Endothelial cell (in vitro differentiated cells): ENCODE data around the gene WDR1. TPM values are rescaled to one million over a fixed set of nuclear protein-coding genes. Genes with fewer than 3 reads are reported as not detected.
A peak's percentile ranks its signal among the peaks of the same experiment; 100 is the strongest.

Experiments used
- DNase-seq: peaks from one replicate; pipeline ENCODE4 v3.0.0; 2021; ENCODE audit warnings: low spot score
- H3K27ac Mint-ChIP-seq: one replicate; pipeline ENCODE4 v1.8.0; 2021; ENCODE audit warnings: mixed read lengths, inconsistent platforms; ENCODE audit not compliant: unreplicated experiment
- H3K27me3 Mint-ChIP-seq: one replicate; pipeline ENCODE4 v1.8.0; 2021; ENCODE audit warnings: mild to moderate bottlenecking, moderate library complexity, mixed read lengths, inconsistent platforms; ENCODE audit not compliant: unreplicated experiment
- H3K36me3 Mint-ChIP-seq: one replicate; pipeline ENCODE4 v1.8.0; 2021; ENCODE audit warnings: mild to moderate bottlenecking, low read depth, mixed read lengths, inconsistent platforms; ENCODE audit not compliant: unreplicated experiment
- H3K4me1 Mint-ChIP-seq: one replicate; pipeline ENCODE4 v1.8.0; 2021; ENCODE audit warnings: mild to moderate bottlenecking, mixed read lengths, inconsistent platforms; ENCODE audit not compliant: unreplicated experiment
- H3K4me3 Mint-ChIP-seq: one replicate; pipeline ENCODE4 v1.8.0; 2021; ENCODE audit warnings: mild to moderate bottlenecking, mixed read lengths, inconsistent platforms; ENCODE audit not compliant: unreplicated experiment
- H3K9me3 Mint-ChIP-seq: one replicate; pipeline ENCODE4 v1.8.0; 2021; ENCODE audit warnings: mixed read lengths, inconsistent platforms; ENCODE audit not compliant: unreplicated experiment
- CTCF ChIP-seq: fragments of 200-600 bp; sonication (generic); IDR thresholded peaks from one replicate; pipeline ENCODE4 v1.5.0; 2021; ENCODE audit warnings: antibody characterized with exemption; ENCODE audit not compliant: unreplicated experiment
- total RNA-seq: library from RNA; stranded (reverse); fragmentation: NEBNext Ultra II Directional; extraction: Animal tissue kit (Norgen Biotek cat#: 25700); gene quantifications from one replicate; pipeline ENCODE4 v1.2.1, GENCODE V29; 2021; ENCODE audit not compliant: unreplicated experiment

The WDR1 gene
- total RNA-seq, 1 donor from 2014 or later, result 501 TPM

GRCh38 chr4:10161840-10162239 is 45.2 kb upstream of the WDR1 start:
- TF ChIP-seq CTCF, result no peak
- Mint-ChIP-seq H3K9me3 (no peaks in the 10 kb centered on the region), H3K4me3 (no peak overlapping the region), H3K27ac (no peak overlapping the region), H3K27me3 (no peaks in the 10 kb centered on the region), H3K4me1 (no peaks in the 10 kb centered on the region), H3K36me3 (no peaks in the 10 kb centered on the region)
- no peak for DNase-seq

GRCh38 chr4:10161146-10161545 is 44.5 kb upstream of the WDR1 start:
- H3K27ac Mint-ChIP-seq, result no peak overlapping the region
- H3K4me1 Mint-ChIP-seq, result no peaks in the 10 kb centered on the region
- H3K4me3 Mint-ChIP-seq, result no peak overlapping the region
- no peaks in the 10 kb centered on the region for H3K9me3 Mint-ChIP-seq
- H3K27me3 Mint-ChIP-seq, result no peaks in the 10 kb centered on the region
- TF ChIP-seq CTCF, result no peak
- no peak for DNase-seq
- no peaks in the 10 kb centered on the region for H3K36me3 Mint-ChIP-seq

- peak; percentile 22 for DNase-seq
- H3K4me1 Mint-ChIP-seq, result no peaks in the 10 kb centered on the region
- no peak overlapping the region for H3K4me3 Mint-ChIP-seq
- H3K9me3 Mint-ChIP-seq, result no peaks in the 10 kb centered on the region
- TF ChIP-seq CTCF, result no peak
- no peak overlapping the region for H3K27ac Mint-ChIP-seq
- no peaks in the 10 kb centered on the region for H3K36me3 Mint-ChIP-seq
- no peaks in the 10 kb centered on the region for H3K27me3 Mint-ChIP-seq
Observed at GRCh38 chr4:10160281-10160856, 43.8 kb upstream of the WDR1 start.

GRCh38 chr4:10159671-10160070 is 43.1 kb upstream of the WDR1 start:
- DNase-seq, result no peak
- Mint-ChIP-seq H3K27me3 (no peaks in the 10 kb centered on the region), H3K27ac (no peak overlapping the region), H3K9me3 (no peaks in the 10 kb centered on the region), H3K4me3 (no peak overlapping the region), H3K4me1 (no peaks in the 10 kb centered on the region), H3K36me3 (no peaks in the 10 kb centered on the region)
- no peak for TF ChIP-seq CTCF

GRCh38 chr4:10158333-10158942 is 41.8 kb upstream of the WDR1 start:
- TF ChIP-seq CTCF, result no peak
- Mint-ChIP-seq H3K4me3 (no peak overlapping the region), H3K27ac (no peak overlapping the region), H3K4me1 (no peaks in the 10 kb centered on the region), H3K9me3 (no peaks in the 10 kb centered on the region), H3K27me3 (no peaks in the 10 kb centered on the region), H3K36me3 (no peaks in the 10 kb centered on the region)
- no peak for DNase-seq
